Rectal smooth muscle tissue (tissue), 1 donor: ENCODE results near the gene MRPL43.
"Not testable (repeated sequence)": the region's sequence is repeated elsewhere in the genome, so short reads cannot be mapped to it uniquely, and the experiment has no call there.

Experiments
- H3K27ac ChIP-seq: one replicate; pipeline ENCODE4 v1.7.0; 2013; ENCODE audit warnings: low read depth, low read length, inconsistent platforms
- H3K27me3 ChIP-seq: one replicate; pipeline ENCODE4 v1.7.0; 2013; ENCODE audit warnings: low read length; ENCODE audit not compliant: control insufficient read depth, insufficient read depth
- H3K36me3 ChIP-seq: one replicate; pipeline ENCODE4 v1.7.0; 2013; ENCODE audit warnings: low read length; ENCODE audit not compliant: control insufficient read depth, insufficient read depth
- H3K4me1 ChIP-seq: one replicate; pipeline ENCODE4 v1.7.0; 2013; ENCODE audit warnings: low read length; ENCODE audit not compliant: control insufficient read depth, insufficient read depth
- H3K4me3 ChIP-seq: one replicate; pipeline ENCODE4 v1.7.0; 2013; ENCODE audit warnings: low read length
- H3K9ac ChIP-seq: one replicate; pipeline ENCODE4 v1.7.0; 2013; ENCODE audit warnings: low read length

Gene MRPL43

GRCh38 chr10:100982916-100983830 is 4.1 kb downstream of the MRPL43 start:
- no peak overlapping the region for H3K4me3 ChIP-seq
- peaks cover 25% of the 10 kb centered on the region for H3K36me3 ChIP-seq
- H3K27me3 ChIP-seq = no peaks in the 10 kb centered on the region
- H3K4me1 ChIP-seq = peaks cover 14% of the 10 kb centered on the region
- no peak overlapping the region for H3K9ac ChIP-seq
- H3K27ac ChIP-seq = no peak overlapping the region

DNA sequence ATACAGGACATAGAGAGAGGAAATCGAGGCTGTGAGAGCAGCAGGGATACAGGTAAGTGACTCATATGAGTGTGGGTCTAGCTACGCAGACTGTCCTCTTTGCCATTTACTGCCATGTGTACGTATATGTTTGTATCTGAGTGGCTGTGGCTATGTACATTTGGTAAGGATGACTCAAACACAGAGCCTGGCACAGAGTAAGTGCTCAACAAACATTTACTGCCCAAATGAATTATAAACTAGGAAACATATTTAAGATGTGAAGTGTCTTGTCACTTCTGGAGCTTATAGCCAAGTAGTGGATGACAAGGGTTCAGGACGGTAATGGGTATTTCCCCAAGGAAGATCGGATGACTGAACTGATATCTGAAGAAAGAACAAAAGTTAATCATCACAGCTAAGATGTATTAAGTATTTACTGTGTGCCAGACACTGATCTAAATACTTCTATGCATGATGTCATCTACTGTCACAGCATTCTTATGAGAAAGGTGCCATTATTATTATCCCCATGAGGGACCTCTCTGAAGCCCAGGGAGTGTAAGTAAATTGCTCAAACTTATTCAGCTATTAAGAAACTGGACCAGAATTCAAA is 6.0 kb downstream of the MRPL43 start:
- no peaks in the 10 kb centered on the region for H3K27me3 ChIP-seq
- H3K9ac ChIP-seq = no peak overlapping the region
- H3K27ac ChIP-seq = no peak overlapping the region
- H3K36me3 ChIP-seq = peaks cover 30% of the 10 kb centered on the region
- H3K4me1 ChIP-seq = peaks cover under 1% of the 10 kb centered on the region
- no peak overlapping the region for H3K4me3 ChIP-seq

DNA sequence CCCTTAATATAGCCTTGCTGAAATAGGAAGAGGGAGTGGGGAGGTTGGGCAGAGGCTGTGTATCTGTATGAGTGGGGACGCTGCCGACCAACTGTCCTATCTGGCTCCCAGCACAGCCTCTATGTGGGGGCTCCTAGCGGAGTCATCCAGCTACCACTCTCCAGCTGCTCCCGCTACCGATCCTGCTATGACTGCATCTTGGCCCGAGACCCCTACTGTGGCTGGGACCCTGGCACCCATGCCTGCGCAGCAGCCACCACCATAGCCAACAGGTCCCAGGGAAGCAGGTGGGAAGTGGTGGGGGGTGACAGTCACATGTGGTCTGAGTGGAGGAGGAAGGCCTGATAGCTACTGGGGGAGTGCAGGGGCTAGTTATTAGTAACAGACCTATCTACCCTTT is 6.6 kb downstream of the MRPL43 start:
- H3K27me3 ChIP-seq = no peaks in the 10 kb centered on the region
- H3K4me3 ChIP-seq = no peak overlapping the region
- H3K36me3 ChIP-seq = peaks cover 30% of the 10 kb centered on the region
- H3K4me1 ChIP-seq = no peaks in the 10 kb centered on the region
- no peak overlapping the region for H3K27ac ChIP-seq
- H3K9ac ChIP-seq = no peak overlapping the region

GRCh38 chr10:100980311-100980710 is 7.0 kb downstream of the MRPL43 start:
- Histone ChIP-seq H3K9ac (no peak overlapping the region), H3K36me3 (peaks cover 30% of the 10 kb centered on the region), H3K27me3 (no peaks in the 10 kb centered on the region), H3K27ac (no peak overlapping the region), H3K4me3 (no peak overlapping the region), H3K4me1 (no peaks in the 10 kb centered on the region)

- Histone ChIP-seq H3K27ac (no peak overlapping the region), H3K36me3 (peaks cover 30% of the 10 kb centered on the region)
Measured at GRCh38 chr10:100979791-100980272, 7.5 kb downstream of the MRPL43 start.

DNA sequence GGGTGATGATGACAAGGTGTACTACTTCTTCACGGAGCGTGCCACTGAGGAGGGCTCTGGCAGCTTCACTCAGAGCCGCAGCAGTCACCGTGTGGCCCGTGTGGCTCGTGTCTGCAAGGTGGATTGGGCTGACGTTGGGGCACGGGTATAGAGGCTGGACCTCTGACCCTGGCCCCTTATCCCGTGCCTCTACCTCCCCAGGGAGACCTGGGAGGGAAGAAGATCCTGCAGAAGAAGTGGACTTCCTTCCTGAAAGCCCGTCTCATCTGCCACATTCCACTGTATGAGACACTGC is 8.4 kb downstream of the MRPL43 start:
- H3K9ac ChIP-seq = no peak overlapping the region
- H3K36me3 ChIP-seq = peaks cover 24% of the 10 kb centered on the region
- H3K27ac ChIP-seq = no peak overlapping the region
- no peaks in the 10 kb centered on the region for H3K27me3 ChIP-seq
- H3K4me1 ChIP-seq = no peaks in the 10 kb centered on the region
- H3K4me3 ChIP-seq = no peak overlapping the region

More at GRCh38 chr10:100979791-100980272, 7.5 kb downstream of the MRPL43 start:
- Histone ChIP-seq H3K4me3 (no peak overlapping the region), H3K4me1 (no peaks in the 10 kb centered on the region), H3K9ac (no peak overlapping the region), H3K27me3 (no peaks in the 10 kb centered on the region)

- no peak overlapping the region for H3K9ac ChIP-seq
- no peaks in the 10 kb centered on the region for H3K4me1 ChIP-seq
- H3K27me3 ChIP-seq = no peaks in the 10 kb centered on the region
- H3K27ac ChIP-seq = no peak overlapping the region
- H3K4me3 ChIP-seq = no peak overlapping the region
- H3K36me3 ChIP-seq = peaks cover 24% of the 10 kb centered on the region
Measured at GRCh38 chr10:100978121-100978900, 9.0 kb downstream of the MRPL43 start.

GRCh38 chr10:100977436-100977835 is 9.9 kb downstream of the MRPL43 start:
- no peak overlapping the region for H3K9ac ChIP-seq
- no peak overlapping the region for H3K27ac ChIP-seq
- H3K4me1 ChIP-seq = no peaks in the 10 kb centered on the region
- H3K4me3 ChIP-seq = no peak overlapping the region
- no peaks in the 10 kb centered on the region for H3K27me3 ChIP-seq
- H3K36me3 ChIP-seq = peaks cover 24% of the 10 kb centered on the region

- H3K36me3 ChIP-seq = peaks cover 24% of the 10 kb centered on the region
- no peaks in the 10 kb centered on the region for H3K4me1 ChIP-seq
- H3K27me3 ChIP-seq = no peaks in the 10 kb centered on the region
- H3K27ac ChIP-seq = no peak overlapping the region
- no peak overlapping the region for H3K9ac ChIP-seq
- H3K4me3 ChIP-seq = no peak overlapping the region
Measured at GRCh38 chr10:100976906-100977305, 10.4 kb downstream of the MRPL43 start.

- H3K4me3 ChIP-seq, H3K27me3 ChIP-seq, H3K4me1 ChIP-seq, H3K9ac ChIP-seq, H3K27ac ChIP-seq: not testable (repeated sequence)
- peaks cover 17% of the 10 kb centered on the region for H3K36me3 ChIP-seq
Measured at GRCh38 chr10:100975397-100975796, 11.9 kb downstream of the MRPL43 start.

DNA sequence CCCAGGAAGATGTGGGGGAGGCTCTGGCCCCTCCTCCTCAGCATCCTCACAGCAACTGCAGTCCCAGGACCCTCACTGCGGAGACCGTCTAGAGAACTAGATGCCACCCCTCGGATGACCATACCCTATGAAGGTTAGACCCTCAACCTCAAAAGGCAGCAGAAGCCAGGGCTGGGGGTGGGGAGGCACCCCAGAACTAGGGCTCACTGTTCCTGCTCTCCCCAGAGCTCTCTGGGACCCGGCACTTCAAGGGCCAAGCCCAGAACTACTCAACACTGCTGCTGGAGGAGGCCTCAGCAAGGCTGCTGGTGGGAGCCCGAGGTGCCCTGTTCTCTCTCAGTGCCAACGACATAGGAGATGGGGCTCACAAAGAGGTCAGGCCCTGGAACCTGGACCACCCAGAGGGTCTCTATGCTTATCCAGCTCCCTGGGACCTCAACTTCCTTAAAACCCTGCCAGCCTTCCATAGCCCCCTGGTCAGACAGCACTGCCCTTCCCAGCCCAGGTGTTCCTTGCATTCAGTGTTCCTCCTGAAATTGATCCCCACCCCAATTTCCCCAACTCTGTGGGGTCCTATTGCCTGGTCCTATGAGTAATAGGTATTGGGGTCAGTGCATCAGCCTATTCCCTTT is 14.3 kb downstream of the MRPL43 start:
- Histone ChIP-seq H3K4me3 (no peak overlapping the region), H3K27ac (no peak overlapping the region), H3K9ac (no peak overlapping the region), H3K36me3 (peaks cover 4% of the 10 kb centered on the region), H3K4me1 (peaks cover 3% of the 10 kb centered on the region), H3K27me3 (no peaks in the 10 kb centered on the region)
